ENCODE results near the gene DCLK3.

- TF ChIP-seq CTCF (IDR thresholded peaks at IDR 0.05) (peak; percentile 8), EZH2 (IDR thresholded peaks at IDR 0.05) (no peak)
Measured at GRCh38 chr3:36689560-36689959, 74.8 kb downstream of the DCLK3 start.
